ENCODE results near the gene IFIT1B. TPM values are rescaled to one million over a fixed set of nuclear protein-coding genes. Genes with fewer than 3 reads are reported as not detected.

The IFIT1B gene
- total RNA-seq, 4 donors from 2014 or later: not detected

DNA sequence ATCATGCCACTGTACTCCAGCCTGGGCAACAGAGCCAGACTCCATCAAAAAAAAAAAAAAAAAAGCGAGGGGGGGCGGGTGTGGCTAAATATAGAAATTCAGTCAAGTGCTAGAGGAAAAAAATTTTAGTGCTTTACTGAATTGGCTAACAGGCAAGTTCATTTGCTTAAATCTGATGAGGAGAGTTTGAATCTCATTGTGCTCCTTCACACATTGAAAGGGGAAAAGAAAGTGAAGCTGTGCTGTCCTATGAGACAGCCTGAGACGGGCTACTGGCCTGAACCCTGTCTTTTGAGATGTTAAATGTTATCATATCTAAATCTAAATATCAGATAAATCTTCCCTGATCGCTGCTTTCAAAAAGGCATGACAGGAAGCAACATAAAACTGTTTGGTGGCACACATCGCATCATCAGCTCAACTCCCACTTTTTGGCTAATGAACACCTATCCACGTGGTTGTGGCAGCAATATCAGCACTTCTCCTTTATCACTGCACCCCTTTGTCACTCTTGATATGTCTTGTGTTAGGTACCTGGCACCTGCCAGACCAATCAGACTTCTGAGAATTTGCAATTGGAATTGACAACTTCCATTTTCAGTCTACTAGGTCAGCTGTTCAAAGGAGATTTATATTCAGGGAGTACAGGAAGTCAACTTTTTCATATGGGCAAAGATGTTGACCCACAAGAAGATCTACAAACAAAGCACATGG lies 14.0 kb upstream of the IFIT1B start:
- no peak overlapping the region for H3K4me3 ChIP-seq (ENCODE audit: low read depth, poor library complexity, severe bottlenecking)
- no peak for TF ChIP-seq POLR2A (IDR thresholded peaks at IDR 0.05)
- TF ChIP-seq, protein P1, sequence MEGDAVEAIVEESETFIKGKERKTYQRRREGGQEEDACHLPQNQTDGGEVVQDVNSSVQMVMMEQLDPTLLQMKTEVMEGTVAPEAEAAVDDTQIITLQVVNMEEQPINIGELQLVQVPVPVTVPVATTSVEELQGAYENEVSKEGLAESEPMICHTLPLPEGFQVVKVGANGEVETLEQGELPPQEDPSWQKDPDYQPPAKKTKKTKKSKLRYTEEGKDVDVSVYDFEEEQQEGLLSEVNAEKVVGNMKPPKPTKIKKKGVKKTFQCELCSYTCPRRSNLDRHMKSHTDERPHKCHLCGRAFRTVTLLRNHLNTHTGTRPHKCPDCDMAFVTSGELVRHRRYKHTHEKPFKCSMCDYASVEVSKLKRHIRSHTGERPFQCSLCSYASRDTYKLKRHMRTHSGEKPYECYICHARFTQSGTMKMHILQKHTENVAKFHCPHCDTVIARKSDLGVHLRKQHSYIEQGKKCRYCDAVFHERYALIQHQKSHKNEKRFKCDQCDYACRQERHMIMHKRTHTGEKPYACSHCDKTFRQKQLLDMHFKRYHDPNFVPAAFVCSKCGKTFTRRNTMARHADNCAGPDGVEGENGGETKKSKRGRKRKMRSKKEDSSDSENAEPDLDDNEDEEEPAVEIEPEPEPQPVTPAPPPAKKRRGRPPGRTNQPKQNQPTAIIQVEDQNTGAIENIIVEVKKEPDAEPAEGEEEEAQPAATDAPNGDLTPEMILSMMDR (IDR thresholded peaks at IDR 0.05): no peak
- DNase-seq (ENCODE audit: low spot score in 2 of 2): no peak
- intact Hi-C loops (cut with DNase I; ENCODE audit: low total_unique reads): no loop called here
- WGBS, 2 donors: 58 to 72% methylated on average over 6 of the region's 6 CpGs

DNA sequence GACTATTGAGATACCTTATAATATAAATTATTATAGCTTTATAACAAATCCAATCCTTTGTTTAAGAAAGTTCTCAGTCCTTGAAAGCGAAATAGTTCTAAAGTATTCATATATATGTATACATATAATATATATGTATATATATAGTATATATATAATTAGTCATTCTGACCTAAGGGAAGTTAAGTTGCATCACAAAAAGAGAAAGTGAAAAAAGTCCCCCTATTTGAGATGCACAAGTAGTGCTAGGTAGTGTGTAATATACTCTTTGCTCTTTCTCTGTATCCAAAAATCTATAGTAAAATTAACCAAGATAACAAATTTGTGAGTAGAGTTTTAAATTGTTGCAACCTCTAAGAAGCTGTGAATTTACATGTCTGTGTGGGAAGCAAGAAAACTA lies 13.3 kb upstream of the IFIT1B start:
- DNase-seq (ENCODE audit: low spot score in 2 of 2): no peak
- TF ChIP-seq, protein P1 (IDR thresholded peaks at IDR 0.05): no peak
- no peak for TF ChIP-seq POLR2A (IDR thresholded peaks at IDR 0.05)
- WGBS, 2 donors: 95 to 98% methylated on average over 1 of the region's 1 CpG
- H3K4me3 ChIP-seq (ENCODE audit: low read depth, poor library complexity, severe bottlenecking): no peak overlapping the region
- intact Hi-C loops (cut with DNase I; ENCODE audit: low total_unique reads): no loop called here

DNA sequence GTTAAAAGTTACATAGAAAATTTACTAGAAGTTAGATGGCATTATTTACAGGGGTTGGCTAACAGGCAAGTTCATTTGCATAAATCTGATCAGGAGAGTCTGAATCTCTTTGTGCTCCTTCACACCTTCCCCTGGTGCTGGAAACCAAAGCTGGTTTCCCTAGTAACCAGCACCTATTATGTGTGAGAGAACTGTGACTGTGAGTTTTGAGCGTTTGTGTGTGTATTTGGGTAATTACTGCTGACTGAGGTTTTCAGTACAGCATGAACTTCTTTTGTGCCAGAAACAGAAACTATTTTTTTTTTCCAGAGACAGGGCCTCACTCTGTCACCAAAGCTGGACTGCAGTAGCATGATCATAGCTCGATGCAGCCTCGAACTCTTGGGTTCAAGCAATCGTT lies 10.3 kb upstream of the IFIT1B start:
- no peak for DNase-seq (ENCODE audit: low spot score in 2 of 2)
- WGBS, 2 donors: 49 to 54% methylated on average over 4 of the region's 4 CpGs
- intact Hi-C loops (cut with DNase I; ENCODE audit: low total_unique reads): no loop called here
- no peak for TF ChIP-seq POLR2A (IDR thresholded peaks at IDR 0.05)
- TF ChIP-seq, protein P1 (IDR thresholded peaks at IDR 0.05): no peak
- no peak overlapping the region for H3K4me3 ChIP-seq (ENCODE audit: low read depth, poor library complexity, severe bottlenecking)

DNA sequence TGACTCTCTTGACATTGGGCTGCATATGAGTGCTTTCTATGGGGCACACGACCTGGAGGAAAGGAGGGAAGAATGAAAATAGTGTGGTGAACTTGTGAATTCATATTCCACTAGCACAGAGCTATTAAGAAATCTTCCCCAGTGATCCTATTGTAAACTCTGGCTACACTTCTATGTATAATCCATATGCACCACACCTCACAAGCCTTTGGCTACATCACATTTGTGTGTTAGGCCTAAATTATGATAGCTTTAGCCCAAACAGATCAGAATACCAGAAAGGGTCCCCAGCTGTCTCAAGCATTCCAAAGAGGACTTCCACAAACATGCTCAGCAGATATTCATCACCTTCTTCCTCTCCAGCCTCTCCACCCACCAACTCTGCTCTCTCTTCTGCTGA lies 9.7 kb upstream of the IFIT1B start:
- no peak for TF ChIP-seq POLR2A (IDR thresholded peaks at IDR 0.05)
- TF ChIP-seq, protein P1 (IDR thresholded peaks at IDR 0.05): no peak
- no peak for DNase-seq (ENCODE audit: low spot score in 2 of 2)
- 70 to 82% methylated on average over 1 of the region's 1 CpG for WGBS, 2 donors
- no peak overlapping the region for H3K4me3 ChIP-seq (ENCODE audit: low read depth, poor library complexity, severe bottlenecking)
- intact Hi-C loops (cut with DNase I; ENCODE audit: low total_unique reads): no loop called here

DNA sequence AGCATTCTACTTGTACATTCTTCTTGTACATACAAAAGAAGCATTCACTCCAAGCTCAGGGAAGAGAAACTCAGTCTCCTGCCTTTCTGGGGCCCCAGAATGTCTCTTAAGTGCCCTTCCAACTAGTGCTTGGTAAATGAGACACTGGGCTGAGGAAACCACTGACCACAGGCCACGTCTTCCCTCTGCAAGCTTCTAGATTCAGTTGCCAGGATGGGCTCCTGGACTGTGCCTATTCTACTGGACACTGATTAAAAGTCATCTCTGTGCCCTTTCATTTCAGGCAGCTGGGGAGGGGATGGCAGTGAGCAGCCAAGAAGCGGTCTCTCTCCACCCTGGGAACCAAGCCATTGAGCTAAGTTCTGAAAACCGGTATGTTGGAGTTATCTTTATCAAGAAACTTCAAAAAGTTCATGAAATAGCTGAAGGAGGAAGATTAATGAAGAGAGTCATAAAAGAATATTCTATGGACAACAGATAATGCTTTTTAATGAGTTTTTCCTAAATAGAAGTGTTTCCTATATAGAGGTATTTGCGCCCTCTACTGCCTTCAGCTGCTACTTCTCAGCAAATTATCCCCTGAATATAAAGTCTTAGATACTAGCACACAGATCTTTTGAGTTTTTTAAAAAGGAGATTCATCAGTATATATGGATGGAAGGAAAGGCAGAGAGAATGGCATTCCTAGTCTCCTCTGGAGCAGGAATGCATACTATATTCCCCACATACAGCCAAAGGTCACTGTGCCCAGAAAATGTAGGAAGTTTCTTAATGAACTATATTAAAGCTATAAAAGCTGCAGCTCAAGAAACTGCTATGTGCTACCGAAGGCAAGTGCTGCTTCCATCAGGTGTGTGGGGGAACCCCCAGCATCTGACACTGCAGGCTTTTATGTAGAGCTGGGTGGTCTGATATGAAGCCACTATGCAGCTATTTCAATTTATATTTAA lies 8.4 kb upstream of the IFIT1B start:
- 54 to 64% methylated on average over 5 of the region's 5 CpGs for WGBS, 2 donors
- TF ChIP-seq, protein P1 (IDR thresholded peaks at IDR 0.05): no peak
- TF ChIP-seq POLR2A (IDR thresholded peaks at IDR 0.05): no peak
- intact Hi-C loops (cut with DNase I; ENCODE audit: low total_unique reads): no loop called here
- no peak for DNase-seq (ENCODE audit: low spot score in 2 of 2)
- H3K4me3 ChIP-seq (ENCODE audit: low read depth, poor library complexity, severe bottlenecking): no peak overlapping the region
